Small intestine (tissue), 7 donors: ENCODE measurements around the gene MYF5. TPM values are rescaled to one million over a fixed set of nuclear protein-coding genes. Genes with fewer than 3 reads are reported as not detected.

Experiments used
- DNase-seq, 2 donors: peaks; one replicate each; pipeline versions ENCODE4 v3.0.0 to v3.0.0-alpha.2; 2013
- FAIRE-seq: peaks from 2 replicates; lab custom pipeline; 2012; peaks lifted over from hg19 to GRCh38; lab: Jason Lieb, UNC
- H3K27ac ChIP-seq, 3 donors: one replicate each; pipeline ENCODE4 v1.5.1; 2013; ENCODE audit warnings: low read length in 2 of 3, mild to moderate bottlenecking in 2 of 3, control low read depth in 1 of 3, inconsistent platforms in 1 of 3, low read depth in 1 of 3, moderate library complexity in 1 of 3
- H3K27me3 ChIP-seq, 3 donors: one replicate each; pipeline ENCODE4 v1.6.1; 2013; ENCODE audit warnings: low read length in 3 of 3, inconsistent platforms in 1 of 3; ENCODE audit not compliant: control insufficient read depth in 3 of 3, insufficient read depth in 3 of 3
- H3K36me3 ChIP-seq, 3 donors: one replicate each; pipeline ENCODE4 v1.6.1; 2013; ENCODE audit warnings: low read length in 3 of 3, inconsistent platforms in 1 of 3, low read depth in 1 of 3, mild to moderate bottlenecking in 1 of 3, moderate library complexity in 1 of 3; ENCODE audit not compliant: control insufficient read depth in 3 of 3, insufficient read depth in 2 of 3
- H3K4me1 ChIP-seq, 3 donors: one replicate each; pipeline ENCODE4 v1.6.1; 2013; ENCODE audit warnings: low read length in 2 of 3, inconsistent platforms in 1 of 3, low read depth in 1 of 3, mild to moderate bottlenecking in 1 of 3, moderate library complexity in 1 of 3; ENCODE audit not compliant: control insufficient read depth in 3 of 3, insufficient read depth in 2 of 3
- H3K4me3 ChIP-seq, 3 donors: one replicate each; pipeline ENCODE4 v1.5.1; 2013; ENCODE audit warnings: low read length in 3 of 3, control low read depth in 1 of 3, inconsistent platforms in 1 of 3, low read depth in 1 of 3, mild to moderate bottlenecking in 1 of 3, moderate library complexity in 1 of 3
- H3K9me3 ChIP-seq, 2 donors: one replicate each; pipeline ENCODE4 v1.6.1; 2013; ENCODE audit warnings: low read depth in 1 of 2, low read length in 1 of 2; ENCODE audit not compliant: control insufficient read depth in 2 of 2, insufficient read depth in 1 of 2
- WGBS, 3 donors: extraction: QIAGEN DNeasy Blood & Tissue Kit; methylation state at CpG; one replicate each; pipeline ENCODE4 v1.1.7; 2013; 5-methylcytosine and 5-hydroxymethylcytosine counted together
- polyA plus RNA-seq, 4 donors: library from polyadenylated mRNA; stranded (reverse) in 3 of 4; unstranded in 1 of 4; fragments of 200-250 nt in 3 of 4; fragments of 120-200 nt in 1 of 4; gene quantifications; one replicate each; pipeline versions ENCODE4 v1.2.1 to v1.2.3, GENCODE V29; 2013
- donor health status: healthy with polysubstance abuse.
- donor health status: control.
- donor health status: control.
- donor health status: Bipolar disorder and iron deficiency.
- donor health status: healthy.

Gene MYF5
- polyA plus RNA-seq, 4 donors, result 0.10 TPM; not detected in 3

- WGBS, 3 donors, result 60 to 70% (median 63%) methylated on average over 2 of the region's 2 CpGs
These were observed 15.3 kb upstream of the MYF5 start for GRCh38 chr12:80701388-80701787.

DNA sequence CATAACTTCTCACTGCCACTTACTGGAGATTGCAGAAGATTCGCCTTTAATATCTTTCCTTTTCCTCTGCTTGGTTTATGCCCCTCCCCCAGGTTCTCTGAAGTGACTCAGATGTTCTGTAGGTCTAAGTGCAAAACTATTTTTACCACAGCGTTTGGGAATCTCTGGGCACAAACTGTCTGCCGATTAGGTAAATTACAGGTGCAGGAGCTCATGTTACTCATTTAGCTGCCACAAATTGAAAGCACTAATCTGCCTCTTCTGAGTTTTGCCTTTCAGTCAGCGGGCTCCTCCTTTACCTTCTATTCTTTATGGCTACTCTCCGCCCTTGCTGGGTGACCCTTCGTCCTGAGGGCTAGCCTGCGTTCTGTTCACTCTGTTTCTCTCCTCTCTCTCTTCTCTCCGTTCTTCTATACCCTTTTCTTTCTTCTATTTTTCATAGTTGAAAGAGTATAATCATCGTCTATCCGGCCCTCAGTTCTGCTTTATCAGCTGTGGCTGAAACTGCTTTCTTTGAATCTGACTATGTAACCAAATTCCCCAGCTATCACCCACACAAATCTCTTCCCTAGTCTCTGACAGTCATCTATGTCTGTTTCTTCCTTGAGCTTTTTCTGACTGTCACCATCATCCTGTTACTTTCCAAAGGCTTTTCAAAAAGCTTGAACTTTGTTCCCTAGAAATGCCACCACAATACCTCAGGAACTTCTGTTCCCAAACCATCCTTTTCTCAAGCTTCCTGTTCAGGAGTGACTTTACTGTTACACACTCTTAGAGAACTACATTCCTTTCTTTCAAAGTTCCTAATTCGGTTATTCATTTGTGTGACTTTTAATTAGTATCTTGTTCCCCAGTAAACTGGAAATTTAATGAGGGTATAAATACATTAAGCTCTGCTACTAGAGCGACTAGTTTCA, 13.6 kb upstream of the MYF5 start:
- Histone ChIP-seq H3K27me3 (peaks cover 0 to 14% (median 5%) of the 10 kb centered on the region in 3 donors), H3K27ac (no peak overlapping the region), H3K36me3 (no peaks in the 10 kb centered on the region), H3K9me3 (no peaks in the 10 kb centered on the region), H3K4me1 (no peaks in the 10 kb centered on the region), H3K4me3 (peak overlapping the region in 1 of 3 donors; percentile 8)
- DNase-seq (peak in 1 of 2 donors; percentile 16), FAIRE-seq (no peak)
- WGBS, 3 donors, result 29 to 46% (median 35%) methylated on average over 12 of the region's 12 CpGs

More at GRCh38 chr12:80701388-80701787, 15.3 kb upstream of the MYF5 start:
- H3K4me1 ChIP-seq, result no peaks in the 10 kb centered on the region
- H3K27me3 ChIP-seq, result no peaks in the 10 kb centered on the region
- no peaks in the 10 kb centered on the region for H3K9me3 ChIP-seq
- H3K27ac ChIP-seq, result no peak overlapping the region
- H3K36me3 ChIP-seq, result no peaks in the 10 kb centered on the region
- DNase-seq (no peak), FAIRE-seq (no peak)
- no peak overlapping the region for H3K4me3 ChIP-seq

DNA sequence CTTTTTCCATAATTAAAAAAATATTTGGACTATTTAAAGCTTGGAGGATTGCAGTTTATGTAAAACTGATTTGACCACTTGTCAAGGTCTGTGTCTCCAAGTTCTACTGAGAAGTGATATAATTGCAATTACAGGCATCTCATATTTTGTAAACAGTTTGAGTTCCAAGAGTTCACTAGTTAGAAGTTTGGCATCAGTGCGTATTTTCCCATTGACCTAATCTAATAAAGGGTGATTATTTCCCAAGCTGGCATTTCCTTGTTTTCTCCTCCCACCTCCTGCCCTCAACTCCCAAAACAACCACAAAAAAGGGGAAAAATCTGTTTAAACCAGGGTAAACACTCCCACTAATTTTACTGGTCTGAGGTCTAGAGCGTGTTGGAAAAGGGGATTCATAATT, 12.3 kb upstream of the MYF5 start:
- FAIRE-seq, result no peak
- DNase-seq, result no peak
- WGBS, 3 donors, result 76 to 84% (median 78%) methylated on average over 2 of the region's 2 CpGs
- Histone ChIP-seq H3K4me1 (no peaks in the 10 kb centered on the region), H3K4me3 (no peak overlapping the region), H3K27ac (no peak overlapping the region), H3K27me3 (peaks cover 0 to 24% (median 8%) of the 10 kb centered on the region in 3 donors), H3K36me3 (no peaks in the 10 kb centered on the region), H3K9me3 (no peaks in the 10 kb centered on the region)

DNA sequence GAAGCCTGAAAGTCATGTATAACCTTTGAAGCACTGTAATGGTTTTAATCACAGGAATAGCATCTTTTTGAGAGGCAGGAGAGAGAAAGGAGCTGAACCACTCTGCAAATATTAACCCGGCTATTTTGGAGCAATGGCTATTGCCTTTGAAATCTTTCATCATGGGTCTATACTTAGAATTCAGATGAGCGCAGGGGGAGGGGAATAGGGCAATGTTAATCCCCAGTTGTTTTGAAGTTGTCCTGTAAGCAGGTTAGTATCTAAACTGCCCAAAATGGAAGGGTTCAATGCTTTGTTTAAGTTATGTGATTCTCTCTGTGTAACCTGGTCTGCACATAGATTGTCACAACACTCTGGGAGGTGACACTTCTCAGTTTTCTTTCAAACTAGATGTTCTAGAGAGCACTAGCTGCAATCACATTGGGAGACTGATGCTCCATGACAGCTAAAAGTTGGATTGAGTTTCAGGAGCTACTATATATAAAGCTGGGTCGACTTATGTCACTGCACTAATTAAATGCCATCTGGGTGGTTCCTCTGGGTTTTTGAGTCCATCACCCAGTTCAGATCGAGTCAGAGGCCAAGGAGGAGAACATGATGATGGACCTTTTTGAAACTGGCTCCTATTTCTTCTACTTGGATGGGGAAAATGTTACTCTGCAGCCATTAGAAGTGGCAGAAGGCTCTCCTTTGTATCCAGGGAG, 9.4 kb upstream of the MYF5 start, which contains the start of gene MYF6:
MYF6 (plus strand) TSS at position 509 of the 704 bp plus-strand sequence; CDS start at position 595, 86 bp downstream.
- Histone ChIP-seq H3K27me3 (peaks cover 0 to 41% (median 11%) of the 10 kb centered on the region in 3 donors), H3K36me3 (no peaks in the 10 kb centered on the region), H3K4me1 (no peaks in the 10 kb centered on the region), H3K9me3 (no peaks in the 10 kb centered on the region), H3K4me3 (no peak within 1 kb of the TSS), H3K27ac (no peak within 1 kb of the TSS)
- 56 to 75% (median 64%) methylated on average over 4 of the region's 4 CpGs for WGBS, 3 donors
- FAIRE-seq (no peak), DNase-seq (no peak)

DNA sequence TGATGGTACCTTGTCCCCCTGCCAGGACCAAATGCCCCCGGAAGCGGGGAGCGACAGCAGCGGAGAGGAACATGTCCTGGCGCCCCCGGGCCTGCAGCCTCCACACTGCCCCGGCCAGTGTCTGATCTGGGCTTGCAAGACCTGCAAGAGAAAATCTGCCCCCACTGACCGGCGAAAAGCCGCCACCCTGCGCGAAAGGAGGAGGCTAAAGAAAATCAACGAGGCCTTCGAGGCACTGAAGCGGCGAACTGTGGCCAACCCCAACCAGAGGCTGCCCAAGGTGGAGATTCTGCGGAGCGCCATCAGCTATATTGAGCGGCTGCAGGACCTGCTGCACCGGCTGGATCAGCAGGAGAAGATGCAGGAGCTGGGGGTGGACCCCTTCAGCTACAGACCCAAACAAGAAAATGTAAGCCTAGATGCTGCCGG, 8.9 kb upstream of the MYF5 start:
- 36 to 67% (median 58%) methylated on average over 18 to 21 of the region's 21 CpGs for WGBS, 3 donors

DNA sequence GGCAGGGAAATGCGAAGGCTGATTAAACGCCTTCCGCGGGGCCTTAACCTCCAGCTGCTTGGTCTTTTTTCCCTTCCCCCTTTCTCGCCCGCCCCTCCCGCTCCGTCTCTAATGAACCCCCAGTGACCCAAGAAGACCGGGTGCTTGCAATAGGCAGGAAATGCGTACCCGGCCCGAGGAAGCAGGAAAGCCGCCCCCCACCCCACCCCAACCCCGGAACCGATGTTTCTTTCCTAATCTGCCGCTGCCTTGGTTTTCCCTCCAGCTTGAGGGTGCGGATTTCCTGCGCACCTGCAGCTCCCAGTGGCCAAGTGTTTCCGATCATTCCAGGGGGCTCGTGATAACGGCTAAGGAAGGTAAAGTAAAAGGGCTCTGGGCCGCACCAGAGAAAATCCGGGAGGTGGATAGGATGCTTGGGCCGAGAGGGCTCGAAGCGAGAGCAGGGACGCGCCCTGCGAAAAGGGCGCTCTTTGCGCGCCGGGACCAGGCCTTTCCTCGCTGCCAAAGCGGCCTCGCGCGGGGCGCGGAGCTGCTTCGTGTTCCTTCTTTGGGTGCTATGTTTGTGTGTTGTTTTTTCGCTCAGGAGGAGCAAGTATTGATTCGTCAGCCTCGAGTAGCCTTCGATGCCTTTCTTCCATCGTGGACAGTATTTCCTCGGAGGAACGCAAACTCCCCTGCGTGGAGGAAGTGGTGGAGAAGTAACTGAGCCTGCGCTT, 8.3 kb upstream of the MYF5 start:
- no peaks in the 10 kb centered on the region for H3K9me3 ChIP-seq
- FAIRE-seq, result no peak
- H3K27ac ChIP-seq, result no peak overlapping the region
- H3K36me3 ChIP-seq, result no peaks in the 10 kb centered on the region
- WGBS, 3 donors, result 8 to 29% (median 24%) methylated on average over 50 of the region's 50 CpGs
- peaks cover 0 to 46% (median 11%) of the 10 kb centered on the region in 3 donors for H3K27me3 ChIP-seq
- no peak overlapping the region for H3K4me3 ChIP-seq
- DNase-seq, result peak in 1 of 2 donors; percentile 16
- no peaks in the 10 kb centered on the region for H3K4me1 ChIP-seq

More for the DNA sequence above, 8.9 kb upstream of the MYF5 start:
- Histone ChIP-seq H3K27ac (no peak overlapping the region), H3K27me3 (peaks cover 0 to 43% (median 11%) of the 10 kb centered on the region in 3 donors), H3K9me3 (no peaks in the 10 kb centered on the region), H3K4me3 (no peak overlapping the region), H3K36me3 (no peaks in the 10 kb centered on the region), H3K4me1 (no peaks in the 10 kb centered on the region)
- no peak for FAIRE-seq
- DNase-seq, result no peak

- DNase-seq (no peak), FAIRE-seq (no peak)
- 42 to 66% (median 56%) methylated on average over 10 of the region's 10 CpGs for WGBS, 3 donors
- H3K4me1 ChIP-seq, result no peaks in the 10 kb centered on the region
- no peak overlapping the region for H3K27ac ChIP-seq
- no peaks in the 10 kb centered on the region for H3K9me3 ChIP-seq
- no peaks in the 10 kb centered on the region for H3K36me3 ChIP-seq
- peaks cover 0 to 51% (median 11%) of the 10 kb centered on the region in 3 donors for H3K27me3 ChIP-seq
- no peak overlapping the region for H3K4me3 ChIP-seq
These were observed 7.8 kb upstream of the MYF5 start for GRCh38 chr12:80708975-80709328.
